CD4-positive, alpha-beta T cell treated with Interleukin-17A for 1 hour (primary cell): Measurements from ENCODE around the gene UBE2S.
A peak's percentile ranks its signal among the peaks of the same experiment; 100 is the strongest.
"Not testable (repeated sequence)": the region's sequence is repeated elsewhere in the genome, so short reads cannot be mapped to it uniquely, and the experiment has no call there.

ENCODE experiments used
- DNase-seq: peaks from one replicate; pipeline ENCODE4 v3.0.0-alpha.2; 2020

Gene UBE2S

DNA sequence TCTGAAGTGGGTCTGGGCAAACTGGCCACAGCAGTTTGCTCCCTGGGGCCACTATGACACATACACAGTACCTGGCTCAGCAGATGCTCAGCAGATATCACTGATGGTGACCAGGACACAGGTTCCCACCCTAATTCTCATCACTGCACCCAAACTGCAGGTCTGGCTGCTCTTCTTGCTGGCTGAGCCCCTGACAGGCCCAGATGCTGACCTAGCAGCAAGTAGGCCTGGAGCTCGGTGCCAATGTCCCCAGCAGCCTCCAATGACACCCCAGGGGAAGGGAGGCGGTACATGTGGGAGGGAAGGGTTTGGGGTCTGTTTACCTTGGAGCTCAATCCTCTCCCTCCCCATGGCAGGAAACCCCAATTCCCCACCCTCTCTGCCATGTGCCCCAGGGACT, 5.1 kb downstream of the UBE2S start:
- no peak for DNase-seq

DNA sequence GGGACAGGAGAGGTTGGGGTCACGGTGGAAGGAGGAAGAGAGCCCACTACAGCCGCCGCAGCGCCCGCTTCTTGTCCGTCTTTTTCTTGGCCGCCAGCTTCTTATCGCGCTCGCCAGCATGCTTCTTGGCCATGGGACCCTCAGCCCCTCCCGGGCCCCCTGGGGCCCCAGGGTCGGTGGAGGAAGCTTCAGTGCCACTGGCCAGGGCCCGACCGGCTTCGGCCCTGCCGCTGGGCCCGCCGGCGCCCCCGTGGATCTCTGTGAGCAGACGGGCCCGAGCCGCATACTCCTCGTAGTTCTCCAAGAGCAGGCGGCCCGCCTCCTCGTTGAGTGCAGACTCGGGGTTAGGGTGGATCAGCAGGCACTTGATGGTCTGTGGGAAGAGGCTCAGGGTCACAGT, 6.2 kb downstream of the UBE2S start:
- DNase-seq, result not testable (repeated sequence)

DNA sequence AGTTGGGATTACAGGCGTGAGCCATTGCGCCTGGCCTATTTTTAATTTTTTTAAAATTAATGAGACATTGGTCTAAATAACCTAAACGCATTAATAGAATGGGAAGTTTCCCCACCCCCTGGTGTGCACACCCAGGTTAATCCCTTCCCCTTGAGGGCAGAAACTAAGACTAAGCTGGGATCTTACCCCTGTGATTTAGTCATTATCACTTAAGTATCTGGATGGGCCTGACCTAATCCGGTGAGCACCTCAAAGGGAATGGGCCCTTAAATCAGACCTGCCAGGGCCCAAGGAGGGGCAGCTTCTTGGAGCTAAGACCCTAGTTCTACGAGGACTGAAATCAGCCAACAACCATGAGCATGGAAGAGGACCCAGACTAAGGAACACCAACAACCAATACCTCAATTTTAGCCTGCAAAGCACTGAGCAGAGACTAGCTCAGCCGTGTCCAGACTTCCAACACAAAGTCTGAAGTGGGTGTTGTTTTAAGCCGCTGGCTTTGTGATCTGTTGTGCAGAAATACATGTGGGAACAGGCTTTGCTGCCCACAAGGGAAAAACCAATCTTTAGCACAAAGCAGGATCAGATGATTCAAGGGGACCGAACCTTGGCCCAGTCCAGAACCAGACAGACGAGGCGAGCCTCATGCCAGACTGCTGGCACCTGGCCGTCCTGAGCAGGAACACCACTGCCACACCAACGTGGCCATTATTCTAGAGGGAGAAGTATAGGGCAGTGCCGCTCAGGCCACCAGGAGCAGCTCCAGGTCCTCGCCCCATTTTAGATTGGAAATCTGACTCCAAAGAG, 7.1 kb downstream of the UBE2S start:
- DNase-seq, result no peak

DNA sequence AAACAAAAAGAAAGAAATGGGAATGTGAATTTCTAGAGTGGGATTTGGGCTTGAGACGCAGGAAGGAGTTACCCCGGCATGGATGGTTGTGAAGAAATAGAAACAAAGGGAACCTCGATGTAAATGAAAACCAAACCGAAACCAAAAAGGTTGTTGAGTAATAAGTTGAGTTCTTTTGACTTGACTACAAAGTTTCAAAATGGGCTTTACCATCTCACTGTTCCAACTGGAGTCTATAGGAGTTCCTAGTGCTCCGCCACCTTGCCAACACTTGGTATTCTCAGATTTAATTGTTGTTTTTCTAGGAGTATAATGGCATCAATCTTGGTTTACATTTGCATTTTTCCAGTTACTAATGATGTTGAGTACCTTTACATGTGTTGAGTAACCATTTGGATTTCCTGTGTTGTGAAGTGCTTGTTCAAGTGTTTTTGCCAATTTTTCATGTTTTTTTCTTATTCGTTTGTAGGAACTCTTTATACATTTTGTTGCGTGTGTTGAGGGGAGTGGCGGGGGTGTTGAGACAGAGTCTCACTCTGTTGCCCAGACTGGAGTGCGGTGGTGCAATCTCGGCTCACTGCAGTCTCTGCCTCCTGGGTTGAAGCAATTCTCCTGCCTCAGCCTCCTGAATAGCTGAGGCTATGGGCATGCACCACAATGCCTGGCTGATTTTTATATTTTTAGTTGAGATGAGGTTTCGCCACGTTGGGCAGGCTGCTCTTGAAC, 9.2 kb downstream of the UBE2S start:
- DNase-seq, result no peak

DNA sequence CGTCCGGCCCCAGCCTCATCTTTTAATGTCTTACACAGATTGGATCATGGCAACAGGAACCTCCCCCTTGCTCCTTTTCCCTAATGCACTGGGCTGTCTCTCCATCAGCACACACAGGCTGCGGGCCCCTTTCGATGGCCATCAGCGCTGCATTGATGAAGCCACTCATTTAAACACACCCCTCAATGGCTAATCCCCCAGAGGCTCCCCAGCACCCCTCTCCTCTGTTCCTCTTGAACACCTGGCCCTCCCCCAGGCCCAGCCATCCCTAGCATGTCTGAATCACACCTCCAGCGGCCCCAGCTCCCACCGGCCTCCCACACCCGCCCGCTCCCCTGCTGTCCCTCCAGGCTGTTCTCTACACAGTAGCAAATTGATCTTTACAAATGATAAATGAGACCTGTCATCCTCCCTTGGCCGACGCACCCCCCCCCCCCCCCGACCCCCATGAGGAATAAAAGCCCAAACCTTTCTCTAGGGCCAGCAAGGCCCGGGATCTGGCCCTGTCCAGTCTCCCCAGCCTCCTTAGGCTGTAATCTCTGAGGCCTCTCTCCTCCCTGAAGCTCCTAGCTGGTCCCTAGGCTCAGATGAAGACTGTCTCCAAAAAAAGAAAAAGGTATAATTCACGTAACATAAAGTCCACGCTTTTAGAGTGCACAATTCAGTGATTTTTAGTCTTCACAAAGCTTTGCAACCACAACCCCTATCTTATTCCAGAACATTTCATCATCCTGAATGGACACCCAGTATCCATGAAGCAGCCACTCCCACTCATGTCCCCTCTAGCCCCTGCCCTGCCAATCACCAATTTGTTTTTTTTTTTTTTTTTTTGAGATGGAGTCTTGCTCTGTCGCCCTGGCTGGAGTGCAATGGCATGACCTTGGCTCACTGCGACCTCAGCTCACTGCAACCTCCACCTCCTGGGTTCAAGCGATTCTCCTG, 14.5 kb downstream of the UBE2S start:
- DNase-seq, result no peak

DNA sequence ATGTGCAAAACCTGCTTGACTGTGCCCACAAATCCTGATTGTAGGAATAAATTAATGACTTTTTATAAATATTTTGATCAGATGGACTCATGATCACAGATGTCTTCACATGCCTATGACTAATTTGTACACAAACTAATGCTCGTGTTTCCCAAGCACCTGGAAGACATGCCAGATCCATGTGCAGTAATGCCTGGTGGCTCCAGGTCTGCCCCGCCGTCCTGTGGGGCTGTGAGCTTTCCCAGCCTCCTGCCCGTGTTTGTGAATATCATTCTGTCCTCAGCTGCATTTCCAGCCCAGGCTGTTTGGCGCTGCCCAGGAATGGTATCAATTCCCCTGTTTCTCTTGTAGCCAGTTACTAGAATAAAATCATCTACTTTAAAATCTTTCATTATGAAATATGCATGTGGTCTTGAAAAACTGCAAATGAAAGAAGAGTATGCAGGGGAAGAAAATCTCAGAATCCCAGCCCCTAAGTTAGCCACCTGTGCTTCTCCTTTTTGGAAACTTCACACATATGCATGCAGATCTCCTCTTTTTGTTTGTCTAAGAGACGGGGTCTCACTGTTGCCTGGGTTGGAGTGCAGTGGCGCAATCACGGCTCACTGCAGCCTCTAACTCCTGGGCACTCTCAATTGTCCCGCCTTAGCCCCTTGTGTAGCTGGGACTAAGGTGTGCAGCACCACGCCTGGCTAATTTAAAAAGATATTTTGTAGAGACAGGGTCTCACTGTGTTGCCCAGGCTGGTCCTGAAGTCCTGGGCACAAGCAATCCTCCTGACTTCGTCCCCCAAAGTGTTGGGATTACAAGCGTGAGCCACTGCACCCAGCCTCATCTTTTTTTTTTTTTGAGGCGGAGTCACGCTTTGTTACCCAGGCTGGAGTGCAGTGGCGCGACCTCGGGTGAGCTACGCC, 15.6 kb downstream of the UBE2S start:
- DNase-seq, result no peak

DNA sequence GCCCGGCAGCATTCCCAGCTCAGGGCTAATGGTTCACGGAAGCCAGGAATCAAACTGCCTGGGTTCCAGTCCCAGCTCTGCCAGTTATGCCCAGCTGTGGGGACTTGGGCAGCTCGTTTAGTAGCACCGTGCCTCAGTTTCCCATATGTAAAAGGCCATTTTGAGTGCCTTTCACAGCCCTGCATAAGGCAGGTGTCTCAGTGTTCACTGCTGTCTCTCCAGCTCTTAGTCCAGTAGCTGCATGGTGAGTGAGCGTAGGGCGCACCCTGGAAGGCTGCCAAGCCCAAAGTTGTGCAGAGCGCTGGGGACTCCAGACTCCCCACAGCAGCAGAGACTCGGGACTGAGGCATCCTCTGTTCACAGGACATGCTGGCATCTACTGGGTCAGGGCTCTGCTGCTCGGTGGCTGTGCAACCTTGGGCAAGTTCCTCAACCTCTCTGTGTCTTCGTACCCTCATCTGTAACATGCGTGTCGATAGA, 16.4 kb downstream of the UBE2S start:
- DNase-seq, result no peak

DNA sequence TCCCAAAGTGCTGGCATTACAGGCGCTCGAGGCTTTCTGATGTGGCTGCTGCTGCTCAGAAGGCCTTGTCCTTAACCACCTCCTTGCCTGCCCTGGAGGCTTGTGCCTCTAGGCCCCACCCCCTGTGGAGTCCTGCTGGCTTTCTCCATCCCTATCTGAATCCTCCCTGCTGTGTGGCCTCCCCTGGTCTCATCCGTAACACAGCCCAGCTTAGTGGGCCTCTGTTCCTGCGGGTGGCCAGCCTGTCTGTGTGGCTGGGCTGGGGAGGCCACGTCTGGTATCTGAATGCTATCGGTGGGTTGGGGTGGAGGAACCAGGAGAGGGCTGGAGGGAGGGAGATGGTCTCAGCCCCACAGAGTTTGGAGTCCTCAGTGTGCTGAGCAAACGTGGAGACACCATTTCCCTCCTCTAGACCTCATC, 17.1 kb downstream of the UBE2S start:
- DNase-seq, result no peak

DNA sequence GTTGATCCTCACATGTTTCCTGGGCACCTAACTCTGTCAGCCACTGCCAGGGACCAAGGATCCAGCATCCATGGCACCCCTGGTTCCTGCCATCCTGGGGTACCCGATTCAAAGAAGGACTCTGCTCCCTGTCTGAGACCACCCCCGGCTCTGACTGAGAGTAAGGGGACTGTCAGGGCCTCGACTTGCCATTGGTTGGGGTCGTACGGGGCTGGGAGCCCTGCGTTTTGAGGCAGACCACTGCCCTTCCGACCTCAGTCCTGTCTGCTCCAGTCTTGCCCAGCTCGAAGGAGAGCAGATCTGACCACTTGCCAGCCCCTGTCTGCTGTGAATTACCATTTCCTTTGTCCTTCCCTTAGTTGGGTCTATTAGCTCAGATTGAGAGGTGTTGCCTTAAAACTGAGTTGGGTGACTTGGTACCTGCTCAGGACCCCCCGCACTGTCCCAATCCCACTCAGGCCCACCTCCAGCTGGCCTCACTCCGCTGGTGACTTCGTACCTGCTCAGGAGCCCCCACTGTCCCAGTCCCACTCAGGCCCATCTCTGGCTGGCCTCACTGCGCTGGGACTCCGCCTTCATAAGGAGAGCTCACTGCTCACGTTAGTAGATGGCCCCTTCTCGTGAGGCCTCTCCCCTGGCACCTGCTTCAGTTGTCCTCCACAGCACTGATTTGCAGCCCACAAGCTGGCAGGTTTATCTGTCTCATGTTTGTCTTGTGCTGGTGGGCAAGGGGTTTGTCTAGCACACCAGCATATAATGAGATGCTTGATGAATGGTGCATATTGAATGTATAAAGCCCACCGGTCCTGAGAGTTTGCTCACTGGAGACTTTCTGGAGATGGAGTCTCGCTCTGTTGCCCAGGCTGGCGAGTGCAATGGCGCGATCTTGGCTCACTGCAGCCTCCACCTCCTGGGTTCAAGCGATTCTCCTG, 17.9 kb downstream of the UBE2S start:
- no peak for DNase-seq

DNA sequence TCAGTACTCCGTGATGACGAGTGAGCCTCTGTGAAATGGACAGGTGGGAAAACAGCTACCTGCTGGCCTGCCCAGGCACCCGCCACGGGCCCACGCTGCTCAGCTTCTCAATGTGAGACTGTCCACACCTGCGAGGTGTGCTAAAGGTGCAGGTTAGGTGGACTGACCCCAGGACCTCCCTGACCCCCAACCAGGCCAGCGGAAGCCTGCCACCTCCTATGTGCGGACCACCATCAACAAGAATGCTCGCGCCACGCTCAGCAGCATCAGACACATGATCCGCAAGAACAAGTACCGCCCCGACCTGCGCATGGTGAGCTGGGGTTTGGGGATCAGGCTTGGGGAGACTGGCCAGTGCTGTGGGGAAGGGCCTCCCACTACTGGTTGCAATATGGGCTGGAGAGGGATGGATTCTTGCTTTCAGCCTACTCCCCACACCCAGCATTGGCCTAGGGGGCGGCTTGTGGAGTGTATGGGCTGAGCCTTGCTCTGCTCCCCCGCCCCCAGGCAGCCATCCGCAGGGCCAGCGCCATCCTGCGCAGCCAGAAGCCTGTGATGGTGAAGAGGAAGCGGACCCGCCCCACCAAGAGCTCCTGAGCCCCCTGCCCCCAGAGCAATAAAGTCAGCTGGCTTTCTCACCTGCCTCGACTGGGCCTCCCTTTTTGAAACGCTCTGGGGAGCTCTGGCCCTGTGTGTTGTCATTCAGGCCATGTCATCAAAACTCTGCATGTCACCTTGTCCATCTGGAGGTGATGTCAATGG, 19.7 kb downstream of the UBE2S start:
- no peak for DNase-seq

DNA sequence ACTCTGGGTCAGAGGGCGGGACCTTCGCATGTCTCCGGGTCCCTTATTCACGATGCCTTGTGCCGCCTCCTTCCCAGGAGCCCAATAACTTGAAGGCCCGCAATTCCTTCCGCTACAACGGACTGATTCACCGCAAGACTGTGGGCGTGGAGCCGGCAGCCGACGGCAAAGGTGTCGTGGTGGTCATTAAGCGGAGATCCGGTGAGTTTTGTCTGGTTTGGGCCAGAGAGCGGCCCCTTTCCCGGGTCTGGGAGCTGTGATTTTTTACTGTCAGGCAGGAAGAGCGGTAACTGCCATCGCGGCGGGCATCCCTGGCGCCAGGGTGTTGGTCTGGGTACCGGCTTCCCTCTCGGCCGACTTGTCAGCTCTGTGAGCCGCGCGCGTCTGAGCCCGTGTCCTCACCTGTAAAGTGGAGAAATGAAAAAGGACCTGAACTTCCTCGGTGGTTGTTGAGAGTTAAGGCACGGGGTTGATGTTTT, 21.1 kb downstream of the UBE2S start:
- peak; percentile 23 for DNase-seq

DNA sequence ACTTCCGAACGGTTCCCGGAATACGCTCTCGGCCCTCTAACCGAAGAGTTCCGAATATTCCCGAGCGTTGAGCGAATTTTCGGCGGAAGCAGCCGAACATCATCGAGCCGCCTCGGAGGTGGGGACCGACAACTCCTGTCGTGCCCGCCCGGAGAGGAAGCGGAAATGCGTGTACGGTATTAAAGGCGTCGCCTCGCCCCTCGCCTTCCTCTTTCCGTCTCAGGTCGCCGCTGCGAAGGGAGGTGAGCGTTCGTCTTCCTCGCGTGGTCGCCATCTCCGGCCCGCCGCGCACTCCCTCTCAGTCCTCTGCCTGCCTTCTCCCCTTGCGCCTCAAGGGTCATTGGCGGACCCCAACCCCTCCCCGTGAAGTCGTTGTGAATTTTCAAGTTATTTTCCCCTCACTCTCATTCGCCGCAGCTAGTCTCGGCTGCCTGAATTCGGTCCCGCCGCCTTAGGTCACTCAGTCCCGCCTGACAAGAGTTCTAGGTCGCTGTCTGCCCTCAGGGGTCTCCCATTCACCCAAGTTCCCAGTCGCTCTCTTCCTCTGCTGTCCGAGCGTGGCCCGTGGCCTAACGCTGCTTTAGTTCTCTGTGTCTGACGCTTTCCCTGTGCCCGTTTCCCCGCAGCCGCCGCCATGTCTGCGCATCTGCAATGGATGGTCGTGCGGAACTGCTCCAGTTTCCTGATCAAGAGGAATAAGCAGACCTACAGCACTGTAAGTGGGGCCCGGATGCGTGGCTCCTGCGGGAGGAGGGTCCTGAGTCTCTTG, 21.7 kb downstream of the UBE2S start, which contains the start of gene RPL28:
Gene RPL28, plus strand, starts transcription at position 209 of the 769 bp plus-strand sequence. Its CDS starts 426 bp downstream, at position 635.
- DNase-seq, result peak; percentile 99

DNA sequence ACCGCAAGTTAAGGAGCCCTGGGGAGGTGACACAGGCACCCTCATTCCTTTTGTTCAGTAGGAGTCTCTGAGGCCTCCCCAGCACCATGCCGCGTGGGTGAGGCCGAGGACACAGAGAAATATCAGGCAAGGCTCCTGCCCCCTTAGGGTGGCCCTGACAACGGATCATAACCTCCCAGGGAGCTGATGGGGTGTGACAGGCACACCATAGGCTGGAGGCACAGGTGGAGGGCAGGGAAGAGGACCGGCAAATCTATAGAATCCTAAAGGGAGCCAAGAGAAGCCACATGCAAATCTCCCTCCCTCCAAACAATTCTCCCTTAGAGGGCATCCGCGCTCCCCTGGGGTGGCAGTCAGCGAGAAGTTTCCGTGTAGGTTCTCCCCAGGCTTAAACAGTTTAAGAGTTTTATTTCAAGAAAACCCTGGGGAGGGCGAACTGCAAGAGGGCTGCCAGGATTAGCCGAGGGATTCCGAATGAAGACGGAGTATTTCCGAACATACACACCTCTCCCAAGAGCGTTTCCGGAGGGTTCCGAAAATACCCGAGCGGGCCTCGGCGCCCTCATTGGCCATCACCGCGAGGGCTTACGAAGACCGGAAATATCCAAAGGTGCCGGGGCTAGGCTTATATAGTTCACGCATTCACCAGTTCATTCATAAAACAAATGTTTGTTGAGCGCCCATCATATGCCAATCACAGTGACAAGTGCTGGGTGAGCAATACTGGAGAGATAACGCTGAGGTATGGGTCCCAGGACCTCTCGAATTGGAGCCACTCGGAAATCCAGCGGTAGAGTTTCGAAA, 22.5 kb downstream of the UBE2S start:
- peak; percentile 97 for DNase-seq

DNA sequence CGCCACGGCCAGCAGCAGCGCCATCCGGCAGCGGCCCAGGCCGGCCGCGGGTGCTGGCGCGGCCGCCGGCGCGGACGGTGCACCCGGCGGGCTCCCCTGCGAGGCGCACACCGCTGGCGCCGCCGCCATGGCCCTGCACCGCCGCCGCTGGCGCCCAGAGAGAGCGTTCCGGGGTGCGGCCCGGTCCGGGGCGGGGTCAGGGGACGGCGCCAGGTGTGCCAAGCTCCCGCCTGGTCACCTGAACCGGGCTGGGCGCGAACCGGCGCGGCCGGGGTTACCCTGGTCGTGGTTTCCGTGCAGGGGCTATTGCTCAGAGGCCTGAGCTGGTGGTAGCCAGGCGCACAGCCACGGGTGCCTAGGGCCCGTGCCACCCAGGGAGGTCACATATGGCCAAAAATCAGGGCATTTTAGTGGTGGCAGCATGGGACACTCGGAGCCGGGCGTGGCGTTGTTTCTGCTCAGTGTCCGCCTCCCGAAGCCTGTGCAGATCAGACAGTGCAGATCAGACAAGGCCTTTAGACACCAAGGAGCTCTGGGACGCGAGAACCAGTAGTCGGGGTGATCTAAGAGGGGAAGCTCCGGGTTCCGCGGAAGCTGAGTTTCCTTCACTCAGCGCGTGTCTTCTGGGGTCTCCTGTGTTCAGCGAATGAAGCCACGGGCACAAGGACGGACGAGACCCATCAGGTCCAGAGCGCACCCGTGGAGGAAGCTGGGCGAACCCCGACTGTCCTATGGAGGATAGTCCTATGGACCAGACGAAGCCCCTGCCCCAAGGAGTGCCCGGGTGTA, 23.3 kb downstream of the UBE2S start, which contains the start of gene TMEM238:
Gene TMEM238, minus strand, starts transcription at position 162 of the 789 bp plus-strand sequence. Its CDS starts 33 bp downstream, at position 129.
- peak; percentile 37 for DNase-seq

DNA sequence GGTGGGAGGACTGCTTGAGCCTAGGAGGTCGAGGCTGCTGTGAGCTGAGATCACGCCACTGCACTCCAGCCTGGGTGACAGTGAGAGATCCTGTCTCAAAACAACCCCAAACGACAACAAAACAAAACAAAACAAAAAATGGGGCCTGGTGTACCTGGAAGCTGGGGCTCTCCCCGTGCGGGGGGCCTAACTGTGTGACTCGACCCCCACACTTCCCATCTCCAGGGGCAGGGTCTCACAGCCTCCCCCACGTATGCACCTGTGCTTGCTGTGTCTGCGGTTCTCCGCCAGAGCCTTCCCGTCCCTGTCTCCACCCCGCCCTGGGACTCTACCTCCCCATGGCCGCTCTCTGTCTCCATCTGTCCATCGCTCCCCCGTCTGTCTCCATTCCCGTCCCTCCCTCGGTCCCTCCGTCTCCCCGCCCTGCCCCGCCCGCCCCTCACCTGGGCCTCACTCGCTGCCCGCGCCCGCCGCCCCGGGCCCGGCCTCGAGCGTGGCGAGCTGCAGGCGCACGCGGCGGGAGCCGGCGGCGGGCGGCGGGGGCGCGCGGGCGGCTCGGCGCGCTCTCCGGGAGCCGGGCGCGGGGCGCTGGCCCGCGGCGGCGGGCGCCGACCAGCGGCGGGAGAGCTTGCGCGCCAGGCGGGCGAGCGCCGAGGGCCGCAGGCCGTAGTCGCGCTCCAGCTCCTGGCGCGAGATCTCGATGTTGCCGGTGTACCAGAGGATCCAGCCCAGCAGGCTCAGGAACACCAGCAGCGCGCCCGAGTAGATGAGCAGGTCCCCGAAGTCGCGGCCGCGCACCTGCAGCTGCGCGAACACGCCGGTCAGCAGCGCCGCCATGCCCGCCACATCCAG, 24.1 kb downstream of the UBE2S start:
- peak; percentile 52 for DNase-seq

DNA sequence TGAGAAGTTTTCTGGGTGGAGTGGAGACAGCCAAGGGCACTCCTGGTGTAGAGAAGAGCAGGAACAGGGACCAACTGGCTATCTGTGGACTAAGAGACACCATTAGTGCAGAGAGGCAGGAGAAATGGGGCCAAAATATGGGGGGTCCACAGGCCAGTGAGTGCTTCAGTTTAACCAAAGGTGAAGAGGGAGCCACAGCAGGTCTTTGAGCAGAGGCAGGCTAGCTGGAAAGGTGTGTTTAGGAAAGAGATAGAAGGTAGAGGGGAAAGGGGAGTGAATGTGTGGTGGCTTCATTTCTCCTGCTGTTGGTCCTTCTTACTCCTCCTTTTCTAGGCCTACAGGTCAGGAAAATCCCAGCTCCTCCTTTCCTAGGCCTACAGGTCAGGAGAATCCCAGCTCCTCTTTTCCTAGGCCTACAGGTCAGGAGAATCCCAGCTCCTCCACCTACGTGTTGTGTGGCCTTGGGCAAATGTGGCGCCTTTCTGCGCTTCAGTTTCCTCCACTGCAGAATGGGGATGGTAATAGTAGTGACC, 25.0 kb downstream of the UBE2S start:
- no peak for DNase-seq
